ENCODE measurements around the gene ALDH7A1.

GRCh38 chr5:126568206-126568755, 26.7 kb downstream of the ALDH7A1 start:
- no peak for TF ChIP-seq POLR2A (IDR thresholded peaks at IDR 0.05)
- TF ChIP-seq, protein P1, sequence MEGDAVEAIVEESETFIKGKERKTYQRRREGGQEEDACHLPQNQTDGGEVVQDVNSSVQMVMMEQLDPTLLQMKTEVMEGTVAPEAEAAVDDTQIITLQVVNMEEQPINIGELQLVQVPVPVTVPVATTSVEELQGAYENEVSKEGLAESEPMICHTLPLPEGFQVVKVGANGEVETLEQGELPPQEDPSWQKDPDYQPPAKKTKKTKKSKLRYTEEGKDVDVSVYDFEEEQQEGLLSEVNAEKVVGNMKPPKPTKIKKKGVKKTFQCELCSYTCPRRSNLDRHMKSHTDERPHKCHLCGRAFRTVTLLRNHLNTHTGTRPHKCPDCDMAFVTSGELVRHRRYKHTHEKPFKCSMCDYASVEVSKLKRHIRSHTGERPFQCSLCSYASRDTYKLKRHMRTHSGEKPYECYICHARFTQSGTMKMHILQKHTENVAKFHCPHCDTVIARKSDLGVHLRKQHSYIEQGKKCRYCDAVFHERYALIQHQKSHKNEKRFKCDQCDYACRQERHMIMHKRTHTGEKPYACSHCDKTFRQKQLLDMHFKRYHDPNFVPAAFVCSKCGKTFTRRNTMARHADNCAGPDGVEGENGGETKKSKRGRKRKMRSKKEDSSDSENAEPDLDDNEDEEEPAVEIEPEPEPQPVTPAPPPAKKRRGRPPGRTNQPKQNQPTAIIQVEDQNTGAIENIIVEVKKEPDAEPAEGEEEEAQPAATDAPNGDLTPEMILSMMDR (IDR thresholded peaks at IDR 0.05), result no peak
- no peak for TF ChIP-seq POLR2AphosphoS5 (IDR thresholded peaks at IDR 0.05)
- TF ChIP-seq EP300 (IDR thresholded peaks at IDR 0.05), result no peak
